ENCODE measurements around the gene CDC42BPG. TPM values are rescaled to one million over a fixed set of nuclear protein-coding genes. Genes with fewer than 3 reads are reported as not detected.
"Not testable (repeated sequence)": the region's sequence is repeated elsewhere in the genome, so short reads cannot be mapped to it uniquely, and the experiment has no call there.

The CDC42BPG gene
- polyA plus RNA-seq, 2 donors, result 17.5 to 30.7 TPM

GRCh38 chr11:64829536-64830251 is 14.8 kb downstream of the CDC42BPG start:
- H3K9me3 ChIP-seq (ENCODE audit: control insufficient read depth in 2 of 2, insufficient read depth in 1 of 2, low read depth in 1 of 2, low read length in 1 of 2), result no peaks in the 10 kb centered on the region
- no peak overlapping the region for H3K4me3 ChIP-seq (ENCODE audit: low read depth in 1 of 2, low read length in 2 of 2)
- no peaks in the 10 kb centered on the region for H3K4me1 ChIP-seq (ENCODE audit: control insufficient read depth in 2 of 2, insufficient read depth in 2 of 2, low read length in 1 of 2)
- H3K27ac ChIP-seq (ENCODE audit: low read depth in 2 of 2, low read length in 1 of 2), result no peak overlapping the region
- no peaks in the 10 kb centered on the region for H3K27me3 ChIP-seq (ENCODE audit: control insufficient read depth in 1 of 2, insufficient read depth in 2 of 2, low read length in 2 of 2)
- WGBS, 2 donors, result 86 to 87% methylated on average over 43 of the region's 43 CpGs
- H3K36me3 ChIP-seq (ENCODE audit: control insufficient read depth in 2 of 2, insufficient read depth in 2 of 2, low read length in 1 of 2), result peaks cover 6 to 77% of the 10 kb centered on the region in 2 donors

- H3K9me3 ChIP-seq (ENCODE audit: control insufficient read depth in 2 of 2, insufficient read depth in 1 of 2, low read depth in 1 of 2, low read length in 1 of 2), result no peaks in the 10 kb centered on the region
- H3K27me3 ChIP-seq (ENCODE audit: control insufficient read depth in 1 of 2, insufficient read depth in 2 of 2, low read length in 2 of 2), result no peaks in the 10 kb centered on the region
- WGBS, 2 donors, result 92 to 94% methylated on average over 22 of the region's 22 CpGs
- peaks cover 0 to 59% of the 10 kb centered on the region in 2 donors for H3K36me3 ChIP-seq (ENCODE audit: control insufficient read depth in 2 of 2, insufficient read depth in 2 of 2, low read length in 1 of 2)
- H3K4me3 ChIP-seq (ENCODE audit: low read depth in 1 of 2, low read length in 2 of 2), result no peak overlapping the region
- H3K27ac ChIP-seq (ENCODE audit: low read depth in 2 of 2, low read length in 1 of 2), result no peak overlapping the region
- no peaks in the 10 kb centered on the region for H3K4me1 ChIP-seq (ENCODE audit: control insufficient read depth in 2 of 2, insufficient read depth in 2 of 2, low read length in 1 of 2)
Measured at GRCh38 chr11:64827451-64827839, 17.0 kb downstream of the CDC42BPG start.

GRCh38 chr11:64826578-64827450 is 17.6 kb downstream of the CDC42BPG start:
- Histone ChIP-seq H3K36me3 (ENCODE audit: control insufficient read depth in 2 of 2, insufficient read depth in 2 of 2, low read length in 1 of 2) (peaks cover 0 to 53% of the 10 kb centered on the region in 2 donors), H3K27me3 (ENCODE audit: control insufficient read depth in 1 of 2, insufficient read depth in 2 of 2, low read length in 2 of 2) (no peaks in the 10 kb centered on the region), H3K4me1 (ENCODE audit: control insufficient read depth in 2 of 2, insufficient read depth in 2 of 2, low read length in 1 of 2) (no peaks in the 10 kb centered on the region), H3K27ac (ENCODE audit: low read depth in 2 of 2, low read length in 1 of 2) (no peak overlapping the region), H3K9me3 (ENCODE audit: control insufficient read depth in 2 of 2, insufficient read depth in 1 of 2, low read depth in 1 of 2, low read length in 1 of 2) (no peaks in the 10 kb centered on the region), H3K4me3 (ENCODE audit: low read depth in 1 of 2, low read length in 2 of 2) (no peak overlapping the region)
- WGBS, 2 donors, result 88 to 92% methylated on average over 52 of the region's 52 CpGs

- Histone ChIP-seq H3K36me3 (ENCODE audit: control insufficient read depth in 2 of 2, insufficient read depth in 2 of 2, low read length in 1 of 2) (peaks cover 0 to 47% of the 10 kb centered on the region in 2 donors), H3K4me1 (ENCODE audit: control insufficient read depth in 2 of 2, insufficient read depth in 2 of 2, low read length in 1 of 2) (no peaks in the 10 kb centered on the region), H3K27ac (ENCODE audit: low read depth in 2 of 2, low read length in 1 of 2) (no peak overlapping the region), H3K4me3 (ENCODE audit: low read depth in 1 of 2, low read length in 2 of 2) (no peak overlapping the region), H3K27me3 (ENCODE audit: control insufficient read depth in 1 of 2, insufficient read depth in 2 of 2, low read length in 2 of 2) (no peaks in the 10 kb centered on the region), H3K9me3 (ENCODE audit: control insufficient read depth in 2 of 2, insufficient read depth in 1 of 2, low read depth in 1 of 2, low read length in 1 of 2) (no peaks in the 10 kb centered on the region)
- WGBS, 2 donors, result 77 to 85% methylated on average over 7 of the region's 7 CpGs
Measured at GRCh38 chr11:64826062-64826461, 18.4 kb downstream of the CDC42BPG start.

- Histone ChIP-seq H3K27me3 (ENCODE audit: control insufficient read depth in 1 of 2, insufficient read depth in 2 of 2, low read length in 2 of 2) (no peaks in the 10 kb centered on the region), H3K4me1 (ENCODE audit: control insufficient read depth in 2 of 2, insufficient read depth in 2 of 2, low read length in 1 of 2) (no peaks in the 10 kb centered on the region), H3K4me3 (ENCODE audit: low read depth in 1 of 2, low read length in 2 of 2) (no peak overlapping the region), H3K9me3 (ENCODE audit: control insufficient read depth in 2 of 2, insufficient read depth in 1 of 2, low read depth in 1 of 2, low read length in 1 of 2) (no peaks in the 10 kb centered on the region), H3K27ac (ENCODE audit: low read depth in 2 of 2, low read length in 1 of 2) (no peak overlapping the region), H3K36me3 (ENCODE audit: control insufficient read depth in 2 of 2, insufficient read depth in 2 of 2, low read length in 1 of 2) (peaks cover 0 to 31% of the 10 kb centered on the region in 2 donors)
- WGBS, 2 donors, result 70 to 78% methylated on average over 11 of the region's 11 CpGs
Measured at GRCh38 chr11:64823568-64824119, 20.8 kb downstream of the CDC42BPG start.

- Histone ChIP-seq H3K27me3 (ENCODE audit: control insufficient read depth in 1 of 2, insufficient read depth in 2 of 2, low read length in 2 of 2) (no peaks in the 10 kb centered on the region), H3K4me1 (ENCODE audit: control insufficient read depth in 2 of 2, insufficient read depth in 2 of 2, low read length in 1 of 2) (no peaks in the 10 kb centered on the region), H3K9me3 (ENCODE audit: control insufficient read depth in 2 of 2, insufficient read depth in 1 of 2, low read depth in 1 of 2, low read length in 1 of 2) (no peaks in the 10 kb centered on the region), H3K4me3 (ENCODE audit: low read depth in 1 of 2, low read length in 2 of 2) (no peak overlapping the region), H3K27ac (ENCODE audit: low read depth in 2 of 2, low read length in 1 of 2) (no peak overlapping the region), H3K36me3 (ENCODE audit: control insufficient read depth in 2 of 2, insufficient read depth in 2 of 2, low read length in 1 of 2) (no peaks in the 10 kb centered on the region)
- WGBS, 2 donors, result 79 to 80% methylated on average over 3 of the region's 3 CpGs
Measured at GRCh38 chr11:64817476-64817875, 27.0 kb downstream of the CDC42BPG start.

- not testable (repeated sequence) for H3K4me1 ChIP-seq (ENCODE audit: control insufficient read depth in 2 of 2, insufficient read depth in 2 of 2, low read length in 1 of 2); H3K27me3 ChIP-seq (ENCODE audit: control insufficient read depth in 1 of 2, insufficient read depth in 2 of 2, low read length in 2 of 2); H3K36me3 ChIP-seq (ENCODE audit: control insufficient read depth in 2 of 2, insufficient read depth in 2 of 2, low read length in 1 of 2); H3K9me3 ChIP-seq (ENCODE audit: control insufficient read depth in 2 of 2, insufficient read depth in 1 of 2, low read depth in 1 of 2, low read length in 1 of 2); H3K4me3 ChIP-seq (ENCODE audit: low read depth in 1 of 2, low read length in 2 of 2); H3K27ac ChIP-seq (ENCODE audit: low read depth in 2 of 2, low read length in 1 of 2)
- WGBS, 2 donors, result 62 to 67% methylated on average over 5 of the region's 5 CpGs
Measured at GRCh38 chr11:64815433-64815832, 29.0 kb downstream of the CDC42BPG start.

GRCh38 chr11:64814712-64815187 is 29.7 kb downstream of the CDC42BPG start:
- Histone ChIP-seq H3K36me3 (ENCODE audit: control insufficient read depth in 2 of 2, insufficient read depth in 2 of 2, low read length in 1 of 2) (no peaks in the 10 kb centered on the region), H3K4me3 (ENCODE audit: low read depth in 1 of 2, low read length in 2 of 2) (no peak overlapping the region), H3K4me1 (ENCODE audit: control insufficient read depth in 2 of 2, insufficient read depth in 2 of 2, low read length in 1 of 2) (peaks cover 0 to 2% of the 10 kb centered on the region in 2 donors), H3K9me3 (ENCODE audit: control insufficient read depth in 2 of 2, insufficient read depth in 1 of 2, low read depth in 1 of 2, low read length in 1 of 2) (no peaks in the 10 kb centered on the region), H3K27ac (ENCODE audit: low read depth in 2 of 2, low read length in 1 of 2) (no peak overlapping the region), H3K27me3 (ENCODE audit: control insufficient read depth in 1 of 2, insufficient read depth in 2 of 2, low read length in 2 of 2) (no peaks in the 10 kb centered on the region)
- WGBS, 2 donors, result 63 to 70% methylated on average over 7 of the region's 7 CpGs

- H3K36me3 ChIP-seq (ENCODE audit: control insufficient read depth in 2 of 2, insufficient read depth in 2 of 2, low read length in 1 of 2), result no peaks in the 10 kb centered on the region
- no peaks in the 10 kb centered on the region for H3K27me3 ChIP-seq (ENCODE audit: control insufficient read depth in 1 of 2, insufficient read depth in 2 of 2, low read length in 2 of 2)
- 84 to 85% methylated on average over 5 of the region's 5 CpGs for WGBS, 2 donors
Measured at GRCh38 chr11:64813826-64814225, 30.6 kb downstream of the CDC42BPG start.

More at GRCh38 chr11:64813826-64814225, 30.6 kb downstream of the CDC42BPG start:
- H3K9me3 ChIP-seq (ENCODE audit: control insufficient read depth in 2 of 2, insufficient read depth in 1 of 2, low read depth in 1 of 2, low read length in 1 of 2), result no peaks in the 10 kb centered on the region
- H3K4me1 ChIP-seq (ENCODE audit: control insufficient read depth in 2 of 2, insufficient read depth in 2 of 2, low read length in 1 of 2), result peaks cover 5 to 7% of the 10 kb centered on the region in 2 donors
- no peak overlapping the region for H3K27ac ChIP-seq (ENCODE audit: low read depth in 2 of 2, low read length in 1 of 2)
- no peak overlapping the region for H3K4me3 ChIP-seq (ENCODE audit: low read depth in 1 of 2, low read length in 2 of 2)

Measured in esophagus (tissue), 2 donors.